HG03064 (cell line): ENCODE data around the gene PCDHA1.
"Not testable (repeated sequence)": the region's sequence is repeated elsewhere in the genome, so short reads cannot be mapped to it uniquely, and the experiment has no call there.

ENCODE experiments used
- ATAC-seq: cut with Tn5 transposase; IDR thresholded peaks from one replicate; pipeline ENCODE4 v1.9.1; 2021; ENCODE audit warnings: low read depth; ENCODE audit not compliant: unreplicated experiment

Gene PCDHA1

GRCh38 chr5:140806834-140807775, 21.2 kb downstream of the PCDHA1 start, which contains the start of gene PCDHA4:
Gene PCDHA4, plus strand, starts transcription at chr5:140807068.
- no peak for ATAC-seq

- ATAC-seq = not testable (repeated sequence)
These were observed 22.4 kb downstream of the PCDHA1 start for GRCh38 chr5:140808241-140808888.

DNA sequence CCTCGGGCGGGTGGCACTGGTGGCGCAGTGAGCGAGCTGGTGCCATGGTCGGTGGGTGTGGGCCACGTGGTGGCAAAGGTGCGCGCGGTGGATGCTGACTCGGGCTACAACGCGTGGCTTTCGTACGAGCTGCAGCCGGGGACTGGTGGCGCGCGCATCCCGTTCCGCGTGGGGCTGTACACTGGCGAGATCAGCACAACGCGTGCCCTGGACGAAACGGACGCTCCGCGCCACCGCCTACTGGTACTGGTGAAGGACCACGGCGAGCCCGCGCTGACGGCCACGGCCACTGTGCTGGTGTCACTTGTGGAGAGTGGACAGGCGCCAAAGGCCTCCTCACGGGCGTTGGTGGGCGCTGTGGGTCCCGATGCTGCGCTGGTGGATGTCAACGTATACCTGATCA, 22.9 kb downstream of the PCDHA1 start:
- no peak for ATAC-seq

DNA sequence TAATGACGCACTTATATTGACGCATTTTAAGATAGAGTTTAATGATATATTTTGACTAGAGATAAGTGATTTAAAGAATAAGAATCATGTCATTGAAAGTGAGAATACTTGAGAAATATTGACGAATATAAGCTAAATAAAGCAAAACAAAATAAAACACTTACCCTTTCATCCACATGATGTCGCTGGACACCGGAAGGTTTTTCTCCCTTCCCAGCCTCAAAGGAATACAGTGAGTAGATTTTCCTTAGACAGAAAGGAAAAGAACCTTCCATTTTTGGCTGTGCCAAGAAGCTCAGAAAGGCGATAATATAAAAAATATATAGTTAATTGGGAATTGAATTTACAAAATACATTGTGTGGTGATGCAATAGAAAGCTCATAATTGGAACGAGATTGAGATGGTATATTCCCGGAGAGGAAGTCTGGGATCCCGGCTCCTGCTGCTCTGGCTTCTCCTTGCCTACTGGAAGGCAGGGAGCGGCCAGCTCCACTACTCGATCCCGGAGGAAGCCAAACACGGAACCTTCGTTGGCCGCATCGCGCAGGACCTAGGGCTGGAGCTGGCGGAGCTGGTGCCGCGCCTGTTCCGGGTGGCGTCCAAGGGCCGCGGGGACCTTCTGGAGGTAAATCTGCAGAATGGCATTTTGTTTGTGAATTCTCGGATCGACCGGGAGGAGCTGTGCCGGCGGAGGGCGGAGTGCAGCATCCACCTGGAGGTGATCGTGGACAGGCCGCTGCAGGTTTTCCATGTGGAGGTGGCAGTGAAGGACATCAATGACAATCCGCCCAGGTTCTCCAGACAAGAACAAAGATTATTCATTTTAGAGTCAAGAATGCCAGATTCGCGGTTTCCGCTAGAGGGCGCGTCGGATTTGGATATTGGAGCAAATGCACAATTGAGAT, 35.7 kb downstream of the PCDHA1 start, which contains the start of gene PCDHA5:
PCDHA5 (plus strand) TSS at position 239 of the 906 bp plus-strand sequence.
- no peak for ATAC-seq

DNA sequence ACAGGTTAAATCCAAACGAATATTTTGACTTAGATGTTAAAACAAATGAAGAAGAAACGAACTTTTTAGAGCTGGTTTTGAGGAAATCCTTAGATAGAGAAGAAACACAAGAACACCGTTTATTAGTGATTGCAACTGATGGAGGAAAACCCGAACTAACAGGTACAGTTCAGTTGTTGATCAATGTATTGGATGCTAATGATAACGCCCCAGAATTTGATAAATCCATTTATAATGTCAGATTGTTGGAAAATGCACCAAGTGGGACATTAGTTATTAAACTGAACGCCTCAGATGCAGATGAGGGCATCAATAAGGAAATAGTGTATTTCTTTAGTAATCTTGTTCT, 36.3 kb downstream of the PCDHA1 start:
- ATAC-seq = no peak

DNA sequence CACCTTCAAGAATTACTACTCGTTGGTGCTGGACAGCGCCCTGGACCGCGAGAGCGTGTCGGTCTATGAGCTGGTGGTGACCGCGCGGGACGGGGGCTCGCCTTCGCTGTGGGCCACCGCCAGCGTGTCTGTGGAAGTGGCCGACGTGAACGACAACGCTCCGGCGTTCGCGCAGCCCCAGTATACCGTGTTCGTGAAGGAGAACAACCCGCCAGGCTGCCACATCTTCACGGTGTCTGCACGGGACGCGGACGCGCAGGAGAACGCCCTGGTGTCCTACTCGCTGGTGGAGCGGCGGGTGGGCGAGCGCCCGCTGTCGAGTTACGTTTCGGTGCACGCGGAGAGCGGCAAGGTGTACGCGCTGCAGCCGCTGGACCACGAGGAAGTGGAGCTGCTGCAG, 37.0 kb downstream of the PCDHA1 start:
- ATAC-seq = not testable (repeated sequence)

DNA sequence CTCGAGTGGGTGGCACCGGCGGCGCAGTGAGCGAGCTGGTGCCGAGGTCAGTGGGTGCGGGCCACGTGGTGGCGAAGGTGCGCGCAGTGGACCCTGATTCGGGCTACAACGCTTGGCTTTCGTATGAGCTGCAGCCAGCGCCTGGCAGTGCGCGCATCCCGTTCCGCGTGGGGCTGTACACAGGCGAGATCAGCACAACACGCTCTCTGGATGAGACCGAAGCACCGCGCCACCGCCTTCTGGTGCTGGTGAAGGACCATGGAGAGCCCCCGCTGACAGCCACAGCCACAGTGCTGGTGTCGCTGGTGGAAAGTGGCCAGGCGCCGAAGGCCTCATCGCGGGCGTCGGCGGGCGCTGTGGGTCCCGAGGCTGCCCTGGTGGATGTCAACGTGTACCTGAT, 37.5 kb downstream of the PCDHA1 start:
- no peak for ATAC-seq

DNA sequence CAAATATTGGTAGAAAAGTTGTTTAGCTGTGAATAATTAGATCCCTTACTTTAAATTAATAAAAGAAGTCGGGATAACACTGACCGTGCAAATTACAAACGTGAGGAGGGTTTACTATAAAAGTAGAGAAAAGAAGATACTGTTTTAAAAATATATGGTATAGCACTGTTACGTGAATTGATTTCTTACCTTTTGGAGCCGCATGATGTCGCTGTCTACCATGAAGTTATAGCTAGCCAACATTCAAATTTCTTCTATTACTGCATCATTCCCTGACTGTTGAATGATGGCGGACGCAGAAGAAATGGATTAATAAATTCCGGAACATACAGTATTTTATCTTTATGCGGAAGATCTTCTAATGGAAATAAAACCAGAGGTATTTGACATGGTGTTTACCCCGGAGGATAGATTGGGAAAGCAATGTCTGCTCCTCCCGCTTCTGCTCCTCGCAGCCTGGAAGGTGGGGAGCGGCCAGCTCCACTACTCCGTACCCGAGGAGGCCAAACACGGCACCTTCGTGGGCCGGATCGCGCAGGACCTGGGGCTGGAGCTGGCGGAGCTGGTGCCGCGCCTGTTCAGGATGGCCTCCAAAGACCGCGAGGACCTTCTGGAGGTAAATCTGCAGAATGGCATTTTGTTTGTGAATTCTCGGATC, 41.9 kb downstream of the PCDHA1 start, which contains the start of gene PCDHA6:
PCDHA6 (plus strand) TSS at position 257 of the 658 bp plus-strand sequence; CDS start at position 389, 132 bp downstream.
- no peak for ATAC-seq

- no peak for ATAC-seq
These were observed 42.4 kb downstream of the PCDHA1 start for GRCh38 chr5:140828362-140828737.

GRCh38 chr5:140829511-140830501, 43.9 kb downstream of the PCDHA1 start:
- not testable (repeated sequence) for ATAC-seq

GRCh38 chr5:140833993-140834392, 48.1 kb downstream of the PCDHA1 start, which contains the start of gene PCDHA7:
Gene PCDHA7, plus strand, starts transcription at chr5:140834269. Its CDS starts 115 bp downstream, at chr5:140834384.
- ATAC-seq = no peak

DNA sequence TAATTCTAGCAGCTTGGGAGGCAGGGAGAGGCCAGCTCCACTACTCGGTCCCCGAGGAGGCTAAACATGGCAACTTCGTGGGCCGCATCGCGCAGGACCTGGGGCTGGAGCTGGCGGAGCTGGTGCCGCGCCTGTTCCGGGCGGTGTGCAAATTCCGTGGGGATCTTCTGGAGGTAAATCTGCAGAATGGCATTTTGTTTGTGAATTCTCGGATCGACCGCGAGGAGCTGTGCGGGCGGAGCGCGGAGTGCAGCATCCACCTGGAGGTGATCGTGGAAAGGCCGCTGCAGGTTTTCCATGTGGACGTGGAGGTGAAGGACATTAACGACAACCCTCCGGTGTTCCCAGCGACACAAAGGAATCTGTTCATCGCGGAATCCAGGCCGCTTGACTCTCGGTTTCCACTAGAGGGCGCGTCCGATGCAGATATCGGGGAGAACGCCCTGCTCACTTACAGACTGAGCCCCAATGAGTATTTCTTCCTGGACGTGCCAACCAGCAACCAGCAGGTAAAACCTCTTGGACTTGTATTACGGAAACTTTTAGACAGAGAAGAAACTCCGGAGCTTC, 48.6 kb downstream of the PCDHA1 start:
- ATAC-seq = not testable (repeated sequence)

DNA sequence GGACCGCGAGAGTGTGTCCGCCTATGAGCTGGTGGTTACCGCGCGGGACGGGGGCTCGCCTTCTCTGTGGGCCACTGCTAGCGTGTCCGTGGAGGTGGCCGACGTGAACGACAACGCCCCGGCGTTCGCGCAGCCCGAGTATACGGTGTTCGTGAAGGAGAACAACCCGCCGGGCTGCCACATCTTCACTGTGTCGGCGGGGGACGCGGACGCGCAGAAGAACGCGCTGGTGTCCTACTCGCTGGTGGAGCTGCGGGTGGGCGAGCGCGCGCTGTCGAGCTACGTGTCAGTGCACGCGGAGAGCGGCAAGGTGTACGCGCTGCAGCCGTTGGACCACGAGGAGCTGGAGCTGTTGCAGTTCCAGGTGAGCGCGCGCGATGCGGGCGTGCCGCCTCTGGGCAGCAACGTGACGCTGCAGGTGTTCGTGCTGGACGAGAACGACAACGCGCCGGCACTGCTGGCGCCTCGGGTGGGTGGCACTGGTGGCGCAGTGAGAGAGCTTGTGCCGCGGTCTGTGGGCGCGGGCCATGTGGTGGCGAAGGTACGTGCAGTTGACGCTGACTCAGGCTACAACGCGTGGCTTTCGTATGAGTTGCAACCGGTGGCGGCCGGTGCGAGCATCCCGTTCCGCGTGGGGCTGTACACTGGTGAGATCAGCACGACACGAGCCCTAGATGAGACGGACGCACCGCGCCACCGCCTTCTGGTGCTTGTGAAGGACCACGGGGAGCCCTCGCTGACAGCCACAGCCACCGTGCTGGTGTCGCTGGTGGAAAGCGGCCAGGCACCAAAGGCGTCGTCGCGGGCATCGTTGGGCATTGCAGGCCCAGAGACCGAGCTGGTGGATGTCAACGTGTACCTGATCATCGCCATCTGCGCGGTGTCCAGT, 49.9 kb downstream of the PCDHA1 start:
- no peak for ATAC-seq

GRCh38 chr5:140840978-140841962, 55.3 kb downstream of the PCDHA1 start, which contains the start of gene PCDHA8:
Gene PCDHA8, plus strand, starts transcription at chr5:140841187. Its CDS starts 135 bp downstream, at chr5:140841322.
- no peak for ATAC-seq

GRCh38 chr5:140842798-140843733, 57.1 kb downstream of the PCDHA1 start:
- no peak for ATAC-seq
